Measurements from ENCODE around the gene VSTM4. TPM values are rescaled to one million over a fixed set of nuclear protein-coding genes. Genes with fewer than 3 reads are reported as not detected.

Gene VSTM4
- total and polyA plus RNA-seq, 9 of the 15 experiments (the other 6 are each of a cell fraction or from before 2014, with no cell fraction given): 1.0 to 7.9 (median 3.0) TPM

DNA sequence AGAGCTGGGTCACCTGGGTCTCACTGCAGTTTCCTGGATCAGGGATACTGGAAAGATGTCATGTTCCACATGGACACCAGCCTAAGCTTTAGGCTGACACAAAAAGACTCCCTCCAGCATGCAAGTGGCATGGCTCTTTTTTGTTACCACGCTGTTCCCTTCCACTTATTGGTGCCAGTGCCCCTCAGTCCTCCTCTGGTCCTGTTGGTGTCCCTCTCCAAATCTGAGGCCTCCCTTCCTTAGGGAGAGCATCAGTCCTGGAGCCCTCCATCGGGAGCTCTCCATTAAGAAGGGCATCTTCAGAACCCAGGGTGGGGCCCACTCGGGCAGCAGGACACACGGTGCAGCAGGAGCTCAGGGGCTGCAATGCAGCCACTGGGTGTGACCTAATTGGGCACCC, 99.6 kb downstream of the VSTM4 start:
- no peak for TF ChIP-seq RUNX1 (IDR thresholded peaks at IDR 0.05; ENCODE audit: low read depth)
- TF ChIP-seq SETDB1 (IDR thresholded peaks at IDR 0.05; ENCODE audit: low read length): no peak
- no peak for TF ChIP-seq CAMTA2 (CRISPR knock-in tag; conservative IDR thresholded peaks at IDR 0.05)
- TF ChIP-seq, protein P1, sequence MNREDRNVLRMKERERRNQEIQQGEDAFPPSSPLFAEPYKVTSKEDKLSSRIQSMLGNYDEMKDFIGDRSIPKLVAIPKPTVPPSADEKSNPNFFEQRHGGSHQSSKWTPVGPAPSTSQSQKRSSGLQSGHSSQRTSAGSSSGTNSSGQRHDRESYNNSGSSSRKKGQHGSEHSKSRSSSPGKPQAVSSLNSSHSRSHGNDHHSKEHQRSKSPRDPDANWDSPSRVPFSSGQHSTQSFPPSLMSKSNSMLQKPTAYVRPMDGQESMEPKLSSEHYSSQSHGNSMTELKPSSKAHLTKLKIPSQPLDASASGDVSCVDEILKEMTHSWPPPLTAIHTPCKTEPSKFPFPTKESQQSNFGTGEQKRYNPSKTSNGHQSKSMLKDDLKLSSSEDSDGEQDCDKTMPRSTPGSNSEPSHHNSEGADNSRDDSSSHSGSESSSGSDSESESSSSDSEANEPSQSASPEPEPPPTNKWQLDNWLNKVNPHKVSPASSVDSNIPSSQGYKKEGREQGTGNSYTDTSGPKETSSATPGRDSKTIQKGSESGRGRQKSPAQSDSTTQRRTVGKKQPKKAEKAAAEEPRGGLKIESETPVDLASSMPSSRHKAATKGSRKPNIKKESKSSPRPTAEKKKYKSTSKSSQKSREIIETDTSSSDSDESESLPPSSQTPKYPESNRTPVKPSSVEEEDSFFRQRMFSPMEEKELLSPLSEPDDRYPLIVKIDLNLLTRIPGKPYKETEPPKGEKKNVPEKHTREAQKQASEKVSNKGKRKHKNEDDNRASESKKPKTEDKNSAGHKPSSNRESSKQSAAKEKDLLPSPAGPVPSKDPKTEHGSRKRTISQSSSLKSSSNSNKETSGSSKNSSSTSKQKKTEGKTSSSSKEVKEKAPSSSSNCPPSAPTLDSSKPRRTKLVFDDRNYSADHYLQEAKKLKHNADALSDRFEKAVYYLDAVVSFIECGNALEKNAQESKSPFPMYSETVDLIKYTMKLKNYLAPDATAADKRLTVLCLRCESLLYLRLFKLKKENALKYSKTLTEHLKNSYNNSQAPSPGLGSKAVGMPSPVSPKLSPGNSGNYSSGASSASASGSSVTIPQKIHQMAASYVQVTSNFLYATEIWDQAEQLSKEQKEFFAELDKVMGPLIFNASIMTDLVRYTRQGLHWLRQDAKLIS (CRISPR knock-in tag; IDR thresholded peaks at IDR 0.05): no peak
- no peak for TF ChIP-seq ERF (CRISPR knock-in tag; IDR thresholded peaks at IDR 0.05)
- no peak for TF ChIP-seq SUPT5H (IDR thresholded peaks at IDR 0.05)
- TF ChIP-seq, protein P2, sequence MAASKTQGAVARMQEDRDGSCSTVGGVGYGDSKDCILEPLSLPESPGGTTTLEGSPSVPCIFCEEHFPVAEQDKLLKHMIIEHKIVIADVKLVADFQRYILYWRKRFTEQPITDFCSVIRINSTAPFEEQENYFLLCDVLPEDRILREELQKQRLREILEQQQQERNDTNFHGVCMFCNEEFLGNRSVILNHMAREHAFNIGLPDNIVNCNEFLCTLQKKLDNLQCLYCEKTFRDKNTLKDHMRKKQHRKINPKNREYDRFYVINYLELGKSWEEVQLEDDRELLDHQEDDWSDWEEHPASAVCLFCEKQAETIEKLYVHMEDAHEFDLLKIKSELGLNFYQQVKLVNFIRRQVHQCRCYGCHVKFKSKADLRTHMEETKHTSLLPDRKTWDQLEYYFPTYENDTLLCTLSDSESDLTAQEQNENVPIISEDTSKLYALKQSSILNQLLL (CRISPR knock-in tag; IDR thresholded peaks at IDR 0.05; ENCODE audit: borderline replicate concordance): no peak
- Histone ChIP-seq H3K9me3 (replicated peaks; ENCODE audit: control insufficient read depth, insufficient read depth, low read depth, low read length) (no peaks in the 10 kb centered on the region), H3K27ac (ENCODE audit: extremely low read depth, low read depth, low read length) (no peak overlapping the region), H3K9me1 (ENCODE audit: control insufficient read depth, insufficient read depth, low read length) (no peaks in the 10 kb centered on the region), H3K4me1 (replicated peaks in 1 of 2; ENCODE audit: control insufficient read depth in 2 of 2, insufficient read depth in 2 of 2, low read length in 2 of 2) (peaks cover 0 to 5% of the 10 kb centered on the region in 2 experiments; a peak in 3 of 5 replicates), H3K27me3 (ENCODE audit: control insufficient read depth in 2 of 2, insufficient read depth in 2 of 2, low read length in 2 of 2) (peaks cover 2 to 11% of the 10 kb centered on the region in 2 experiments; a peak in 2 of 5 replicates), H3K4me2 (ENCODE audit: insufficient read depth, low read length) (no peak overlapping the region), H2AFZ (ENCODE audit: low read depth, low read length) (no peak overlapping the region), H3K36me3 (ENCODE audit: control insufficient read depth, insufficient read depth, low read length) (no peaks in the 10 kb centered on the region), H3K4me3 (no peak overlapping the region), H3K79me2 (ENCODE audit: control insufficient read depth, insufficient read depth, low read length) (no peaks in the 10 kb centered on the region), H4K20me1 (replicated peaks; ENCODE audit: control insufficient read depth, insufficient read depth, low read length) (0 out of 2 replicates have a peak, but pooled peaks cover 3% of the 10 kb centered on the region), H3K9ac (ENCODE audit: insufficient read depth in 1 of 2, low read depth in 2 of 2, low read length in 2 of 2) (no peak overlapping the region)
- BruUV-seq (replicated peaks): no TSS peak
- WGBS (ENCODE audit: insufficient coverage, low coverage, missing lambda C conversion rate): 7% methylated on average over 4 of the region's 4 CpGs
- intact Hi-C loops (cut with micrococcal nuclease) (no loop called here), in situ Hi-C loops (cut with MboI) (no loop called here)
- ATAC-seq: no peak
- CTCF ChIA-PET (ENCODE audit: low intra/inter-chr PET ratio): no interaction called here
- FAIRE-seq: no peak
- POLR2A ChIA-PET: interaction anchor here (0.6 to 4.7 kb wide), 2 partner anchors 8 to 281 kb away, joined by 3 to 20 read pairs; no protein-coding TSS in a partner anchor
- no peak for DNase-seq (ENCODE audit: extremely low read depth in 1 of 4, low spot score in 3 of 4)
